Measurements from ENCODE around the gene MANEAL. TPM values are rescaled to one million over a fixed set of nuclear protein-coding genes. Genes with fewer than 3 reads are reported as not detected.
A peak's percentile ranks its signal among the peaks of the same experiment; 100 is the strongest.

Gene MANEAL
- total RNA-seq, 2 experiments from 2014 or later = 0.69 to 0.74 TPM

DNA sequence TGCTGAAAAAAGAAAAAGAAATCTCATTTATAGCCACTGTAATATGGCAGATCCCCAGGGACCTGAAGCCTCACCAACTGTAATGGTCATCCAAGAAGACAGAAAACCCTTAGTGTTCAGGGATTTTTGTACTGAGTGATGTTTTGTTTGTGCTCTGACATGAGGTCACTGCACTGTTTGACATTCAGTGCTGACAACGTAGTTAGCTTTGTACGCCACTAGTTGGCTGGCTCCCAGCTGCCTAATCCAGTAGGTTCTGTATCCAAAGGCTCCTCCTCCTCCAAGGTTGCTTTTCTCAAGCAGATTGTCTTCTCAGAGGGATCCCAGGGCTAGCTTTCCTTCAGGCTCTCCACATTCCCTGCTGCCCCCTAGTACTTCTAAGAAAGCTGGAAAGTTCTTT lies 23.8 kb downstream of the MANEAL start:
- Mint-ChIP-seq H3K36me3 (ENCODE audit: low read depth) (peaks cover 28% of the 10 kb centered on the region), H3K27me3 (ENCODE audit: low read depth) (no peaks in the 10 kb centered on the region), H3K4me1 (ENCODE audit: low read depth) (no peaks in the 10 kb centered on the region), H3K4me3 (no peak overlapping the region), H3K27ac (no peak overlapping the region), H3K9me3 (no peaks in the 10 kb centered on the region)
- CTCF ChIA-PET = interaction anchor here (0.7 to 1.5 kb wide), 2 partner anchors 14 to 173 kb away, joined by 3 read pairs; no protein-coding TSS in a partner anchor
- intact Hi-C loops (cut with micrococcal nuclease) = no loop called here
- DNase-seq = no peak

DNA sequence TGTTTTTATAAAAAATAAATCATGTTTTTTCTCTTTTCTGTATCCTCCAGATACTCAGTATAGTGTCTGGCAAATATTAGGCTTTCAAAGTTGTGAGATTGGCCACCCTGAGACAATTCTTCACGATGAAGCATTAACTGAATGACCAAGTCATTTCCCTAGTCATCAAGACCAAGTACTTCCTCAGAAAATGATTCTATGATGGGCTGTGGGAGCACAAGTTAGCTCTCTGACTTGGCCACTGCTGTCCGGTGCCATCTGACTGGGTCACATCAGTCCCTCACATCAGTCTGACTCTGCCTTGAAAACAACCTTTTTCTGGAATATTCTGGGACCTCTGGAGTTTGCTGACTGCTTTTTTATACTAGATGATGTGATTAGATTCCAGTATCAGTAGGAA lies 27.8 kb downstream of the MANEAL start:
- H3K27ac Mint-ChIP-seq = peak overlapping the region; percentile 55
- H3K27me3 Mint-ChIP-seq (ENCODE audit: low read depth) = no peaks in the 10 kb centered on the region
- H3K9me3 Mint-ChIP-seq = no peaks in the 10 kb centered on the region
- intact Hi-C loops (cut with micrococcal nuclease) = no loop called here
- H3K4me3 Mint-ChIP-seq = no peak overlapping the region
- no peak for DNase-seq
- peaks cover 30% of the 10 kb centered on the region for H3K36me3 Mint-ChIP-seq (ENCODE audit: low read depth)
- CTCF ChIA-PET = interaction anchor here (1.6 kb wide), 1 partner anchor 39 kb away, joined by 3 read pairs; no protein-coding TSS in a partner anchor
- H3K4me1 Mint-ChIP-seq (ENCODE audit: low read depth) = peaks cover 17% of the 10 kb centered on the region

DNA sequence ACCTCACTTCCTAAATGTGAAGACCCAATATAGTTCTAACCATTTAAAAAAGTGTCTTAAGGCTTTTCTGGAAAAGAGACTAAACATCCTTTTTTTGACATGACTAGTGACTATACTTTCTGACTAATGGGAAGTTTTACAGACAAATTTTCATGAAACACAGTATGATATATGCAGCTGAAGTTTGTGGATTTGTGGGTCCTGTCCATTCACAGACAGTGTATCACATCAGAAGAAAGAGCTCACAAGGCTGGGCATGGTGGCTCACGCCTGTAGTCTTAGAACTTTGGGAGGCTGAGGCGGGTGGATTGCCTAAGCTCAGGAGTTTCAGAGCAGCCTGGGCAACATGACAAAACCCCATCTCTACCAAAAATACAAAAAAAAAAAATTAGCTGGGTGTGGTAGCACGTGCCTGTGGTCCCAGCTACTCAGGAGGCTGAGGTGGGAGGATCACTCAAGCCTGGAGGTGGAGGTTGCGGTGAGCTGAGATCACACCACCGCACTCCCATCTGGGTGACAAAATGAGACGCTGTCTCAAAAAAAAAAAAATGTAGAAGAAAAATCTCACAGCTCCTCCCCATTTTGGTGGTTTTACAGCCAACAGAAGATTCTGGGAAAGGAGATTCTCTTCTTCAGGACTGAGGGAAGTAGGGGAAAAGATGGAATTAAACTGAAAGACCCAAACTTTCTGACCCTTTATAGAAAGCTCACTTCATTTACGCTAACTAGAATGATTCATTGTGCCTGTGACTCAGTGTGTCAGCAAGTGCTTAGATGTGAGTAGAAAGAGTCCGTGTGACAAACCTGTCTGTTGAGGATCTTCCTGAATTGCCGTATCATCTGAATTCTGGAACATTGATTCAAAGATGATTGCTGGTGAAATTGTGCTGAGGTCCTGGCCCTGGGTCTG lies 29.5 kb downstream of the MANEAL start:
- Mint-ChIP-seq H3K4me3 (no peak overlapping the region), H3K27me3 (ENCODE audit: low read depth) (no peaks in the 10 kb centered on the region), H3K36me3 (ENCODE audit: low read depth) (peaks cover 31% of the 10 kb centered on the region), H3K27ac (peak overlapping the region; percentile 78), H3K9me3 (no peaks in the 10 kb centered on the region), H3K4me1 (ENCODE audit: low read depth) (peaks cover 17% of the 10 kb centered on the region)
- CTCF ChIA-PET = interaction anchor here (0.6 to 0.9 kb wide), 6 partner anchors 16 to 796 kb away, joined by 3 to 10 read pairs (median 4); partner anchors contain the start of gene MTF1
- intact Hi-C loops (cut with micrococcal nuclease) = no loop called here
- no peak for DNase-seq

DNA sequence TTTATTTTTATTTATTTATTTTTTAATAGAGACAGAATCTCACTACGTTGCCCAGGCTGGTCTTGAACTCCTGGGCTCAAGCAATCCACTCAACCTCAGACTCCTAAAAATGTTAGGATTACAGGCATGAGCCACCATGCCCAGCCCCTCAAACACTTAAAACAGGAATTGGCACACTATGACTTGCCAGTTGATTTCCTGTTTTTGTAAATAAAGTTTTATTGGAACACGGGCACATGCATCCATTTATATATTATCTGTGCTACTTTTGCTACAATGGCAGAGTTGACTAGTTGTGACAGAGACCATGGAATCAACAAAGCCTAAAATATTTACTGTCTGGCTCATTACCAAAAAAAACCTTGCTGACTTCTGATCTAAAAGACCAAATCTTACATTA lies 30.4 kb downstream of the MANEAL start:
- peaks cover 32% of the 10 kb centered on the region for H3K36me3 Mint-ChIP-seq (ENCODE audit: low read depth)
- no peaks in the 10 kb centered on the region for H3K9me3 Mint-ChIP-seq
- CTCF ChIA-PET = interaction anchor here (0.6 to 0.7 kb wide), 2 partner anchors 344 to 795 kb away, joined by 5 to 10 read pairs; no protein-coding TSS in a partner anchor
- no peak overlapping the region for H3K27ac Mint-ChIP-seq
- no peak overlapping the region for H3K4me3 Mint-ChIP-seq
- peaks cover 17% of the 10 kb centered on the region for H3K4me1 Mint-ChIP-seq (ENCODE audit: low read depth)
- DNase-seq = no peak
- intact Hi-C loops (cut with micrococcal nuclease) = no loop called here
- no peaks in the 10 kb centered on the region for H3K27me3 Mint-ChIP-seq (ENCODE audit: low read depth)

DNA sequence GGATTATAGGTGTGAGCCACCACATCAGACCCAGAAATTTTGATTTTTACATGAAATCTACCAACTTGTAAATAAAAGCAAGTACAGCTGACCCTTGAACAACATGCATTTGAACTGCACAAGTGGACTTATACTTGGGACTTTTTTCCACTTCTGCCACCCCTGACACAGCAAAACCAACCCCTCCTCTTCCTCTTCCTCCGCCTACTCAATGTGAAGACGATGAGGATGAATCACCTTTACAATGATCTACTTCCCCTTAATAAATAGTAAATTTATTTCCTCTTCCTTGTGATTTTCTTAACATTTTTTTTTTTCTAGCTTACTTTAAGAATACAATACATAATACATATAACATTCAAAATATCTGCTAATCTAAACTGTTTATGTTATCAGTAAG lies 31.9 kb downstream of the MANEAL start:
- DNase-seq = peak; percentile 9
- no peaks in the 10 kb centered on the region for H3K9me3 Mint-ChIP-seq
- peak overlapping the region; percentile 47 for H3K27ac Mint-ChIP-seq
- H3K4me1 Mint-ChIP-seq (ENCODE audit: low read depth) = peaks cover 17% of the 10 kb centered on the region
- H3K4me3 Mint-ChIP-seq = no peak overlapping the region
- intact Hi-C loops (cut with micrococcal nuclease) = no loop called here
- peaks cover 31% of the 10 kb centered on the region for H3K36me3 Mint-ChIP-seq (ENCODE audit: low read depth)
- no peaks in the 10 kb centered on the region for H3K27me3 Mint-ChIP-seq (ENCODE audit: low read depth)
- CTCF ChIA-PET = interaction anchor here (1.1 kb wide), 1 partner anchor 223 kb away, joined by 3 read pairs; no protein-coding TSS in a partner anchor

DNA sequence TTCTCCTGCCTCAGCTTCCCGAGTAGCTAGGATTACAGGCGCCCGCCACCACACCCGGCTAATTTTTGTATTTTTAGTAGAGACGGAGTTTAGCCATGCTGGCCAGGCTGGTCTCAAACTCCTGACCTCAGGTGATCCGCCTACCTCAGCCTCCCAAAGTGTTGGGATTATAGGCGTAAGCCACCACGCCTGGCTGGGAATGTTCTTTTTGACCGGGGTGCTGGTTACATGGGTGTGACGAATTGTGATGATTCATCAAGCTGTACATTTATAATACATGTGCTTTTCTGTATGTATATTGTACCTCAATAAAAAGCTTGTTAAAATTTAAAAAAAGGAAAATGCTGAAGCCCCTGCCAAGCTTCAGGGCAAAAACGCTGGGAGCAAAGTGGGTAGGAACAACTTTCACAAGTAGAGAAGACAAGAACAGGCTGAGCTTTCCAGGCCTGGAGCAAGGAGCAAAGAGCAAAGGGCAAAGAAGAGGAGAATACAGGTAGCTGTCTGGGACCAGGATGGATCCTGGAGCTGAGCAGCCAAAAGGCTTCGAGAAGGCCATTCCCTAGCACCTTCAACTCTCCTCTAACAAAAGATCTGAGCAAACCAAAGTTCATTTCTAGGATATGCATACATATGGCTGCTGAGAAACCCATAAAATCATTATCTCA lies 34.9 kb downstream of the MANEAL start:
- H3K9me3 Mint-ChIP-seq = no peaks in the 10 kb centered on the region
- intact Hi-C loops (cut with micrococcal nuclease) = no loop called here
- CTCF ChIA-PET = interaction anchor here (0.8 kb wide), 1 partner anchor 107 kb away, joined by 3 read pairs; no protein-coding TSS in a partner anchor

DNA sequence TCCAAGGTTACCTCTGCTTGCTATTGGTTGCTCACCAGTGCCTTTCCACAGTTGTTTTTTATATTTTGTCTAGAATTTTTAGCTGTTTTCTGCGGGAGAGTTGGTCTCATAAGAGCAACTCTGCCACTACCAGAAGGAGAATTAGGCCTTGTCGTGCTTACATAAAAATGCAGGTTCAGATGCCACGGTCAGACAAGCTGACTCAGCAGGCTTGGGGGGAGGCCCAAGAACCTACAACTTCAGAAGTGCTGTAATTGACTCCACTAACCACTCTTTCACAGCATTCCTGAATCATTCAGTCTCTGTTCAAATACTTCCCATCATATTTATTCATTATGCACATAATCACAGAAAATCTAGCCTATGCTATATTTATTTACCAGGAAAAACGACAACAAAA lies 37.5 kb downstream of the MANEAL start:
- Mint-ChIP-seq H3K36me3 (ENCODE audit: low read depth) (peaks cover 28% of the 10 kb centered on the region), H3K27ac (no peak overlapping the region), H3K9me3 (no peaks in the 10 kb centered on the region), H3K4me1 (ENCODE audit: low read depth) (no peaks in the 10 kb centered on the region), H3K4me3 (no peak overlapping the region), H3K27me3 (ENCODE audit: low read depth) (no peaks in the 10 kb centered on the region)
- intact Hi-C loops (cut with micrococcal nuclease) = no loop called here
- DNase-seq = no peak
- CTCF ChIA-PET = interaction anchor here (0.6 to 1.4 kb wide), 2 partner anchors 12 to 29 kb away, joined by 3 to 5 read pairs; no protein-coding TSS in a partner anchor

More for the DNA sequence above, 34.9 kb downstream of the MANEAL start:
- no peak overlapping the region for H3K27ac Mint-ChIP-seq
- peaks cover 20% of the 10 kb centered on the region for H3K36me3 Mint-ChIP-seq (ENCODE audit: low read depth)
- no peaks in the 10 kb centered on the region for H3K27me3 Mint-ChIP-seq (ENCODE audit: low read depth)
- no peak for DNase-seq
- H3K4me3 Mint-ChIP-seq = no peak overlapping the region
- peaks cover 14% of the 10 kb centered on the region for H3K4me1 Mint-ChIP-seq (ENCODE audit: low read depth)

DNA sequence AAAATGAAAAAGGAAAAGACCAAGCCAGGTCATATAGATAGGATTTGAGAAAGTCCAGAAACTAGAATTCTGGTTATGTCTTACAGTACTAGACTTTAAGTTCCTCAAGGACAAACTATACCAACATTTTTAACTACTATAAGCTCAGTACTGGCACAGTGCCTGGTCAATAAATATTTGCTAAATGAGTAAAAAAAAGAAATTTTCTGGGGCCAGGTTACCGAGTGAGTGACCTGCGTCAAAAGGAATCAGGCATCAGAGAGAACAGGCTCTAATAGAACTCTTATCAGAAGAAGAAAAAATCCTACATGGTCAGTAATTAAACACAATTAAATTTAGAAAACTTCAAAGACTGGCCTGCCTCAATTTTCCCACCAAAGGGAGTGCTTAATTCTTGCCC lies 38.2 kb downstream of the MANEAL start:
- no peak overlapping the region for H3K4me3 Mint-ChIP-seq
- H3K9me3 Mint-ChIP-seq = no peaks in the 10 kb centered on the region
- H3K27me3 Mint-ChIP-seq (ENCODE audit: low read depth) = no peaks in the 10 kb centered on the region
- no peaks in the 10 kb centered on the region for H3K4me1 Mint-ChIP-seq (ENCODE audit: low read depth)
- CTCF ChIA-PET = interaction anchor here (0.6 to 1.4 kb wide), 4 partner anchors 11 to 378 kb away, joined by 3 to 5 read pairs (median 4); no protein-coding TSS in a partner anchor
- no peak overlapping the region for H3K27ac Mint-ChIP-seq
- peaks cover 28% of the 10 kb centered on the region for H3K36me3 Mint-ChIP-seq (ENCODE audit: low read depth)
- no peak for DNase-seq
- intact Hi-C loops (cut with micrococcal nuclease) = no loop called here

DNA sequence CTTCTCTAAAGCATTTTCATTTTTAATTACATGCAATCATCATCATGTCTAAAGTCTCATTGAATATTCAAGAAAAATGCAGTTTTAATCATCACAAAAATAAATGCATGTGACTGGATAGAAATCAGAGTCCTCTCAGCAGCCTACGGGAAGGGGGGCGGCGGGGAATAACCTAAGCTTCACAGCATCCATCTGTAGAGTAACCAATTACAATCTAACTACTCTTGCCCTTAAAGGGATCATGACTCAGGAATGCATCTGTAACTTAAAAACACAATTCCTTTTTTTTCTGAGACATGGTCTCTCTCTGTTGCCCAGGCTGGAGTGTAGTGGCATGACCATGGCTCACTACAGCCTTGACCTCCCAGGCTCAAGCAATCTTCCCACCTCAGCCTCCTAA lies 43.1 kb downstream of the MANEAL start:
- Mint-ChIP-seq H3K27ac (no peak overlapping the region), H3K27me3 (ENCODE audit: low read depth) (no peaks in the 10 kb centered on the region), H3K9me3 (no peaks in the 10 kb centered on the region), H3K36me3 (ENCODE audit: low read depth) (peaks cover 19% of the 10 kb centered on the region), H3K4me1 (ENCODE audit: low read depth) (no peaks in the 10 kb centered on the region), H3K4me3 (no peak overlapping the region)
- CTCF ChIA-PET = no interaction called here
- DNase-seq = no peak
- intact Hi-C loops (cut with micrococcal nuclease) = no loop called here

DNA sequence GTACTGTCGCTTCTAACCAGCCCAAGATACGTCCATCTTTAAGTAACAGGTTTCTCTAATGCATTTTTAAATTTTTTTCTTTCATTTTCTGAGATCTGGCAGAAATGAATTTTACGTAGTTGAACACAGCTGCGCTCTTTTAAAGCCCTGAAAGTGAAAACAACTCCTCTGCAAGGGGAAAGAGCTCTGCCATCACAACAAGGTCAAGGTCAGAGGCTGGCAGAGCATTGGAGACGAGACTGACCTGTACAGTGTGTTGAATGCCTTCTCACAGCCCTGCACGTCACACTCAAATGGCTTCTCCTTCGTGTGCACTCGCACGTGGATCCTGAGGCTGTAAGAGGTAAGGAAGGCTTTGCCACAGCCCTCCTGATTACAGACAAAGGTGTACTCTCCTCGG lies 46.0 kb downstream of the MANEAL start:
- intact Hi-C loops (cut with micrococcal nuclease) = no loop called here
- CTCF ChIA-PET = interaction anchor here (0.5 to 0.6 kb wide), 2 partner anchors 17 to 28 kb away, joined by 3 read pairs; no protein-coding TSS in a partner anchor
- Mint-ChIP-seq H3K9me3 (no peaks in the 10 kb centered on the region), H3K27me3 (ENCODE audit: low read depth) (no peaks in the 10 kb centered on the region), H3K36me3 (ENCODE audit: low read depth) (peaks cover 7% of the 10 kb centered on the region), H3K4me1 (ENCODE audit: low read depth) (peaks cover 5% of the 10 kb centered on the region), H3K4me3 (no peak overlapping the region), H3K27ac (no peak overlapping the region)
- DNase-seq = no peak

DNA sequence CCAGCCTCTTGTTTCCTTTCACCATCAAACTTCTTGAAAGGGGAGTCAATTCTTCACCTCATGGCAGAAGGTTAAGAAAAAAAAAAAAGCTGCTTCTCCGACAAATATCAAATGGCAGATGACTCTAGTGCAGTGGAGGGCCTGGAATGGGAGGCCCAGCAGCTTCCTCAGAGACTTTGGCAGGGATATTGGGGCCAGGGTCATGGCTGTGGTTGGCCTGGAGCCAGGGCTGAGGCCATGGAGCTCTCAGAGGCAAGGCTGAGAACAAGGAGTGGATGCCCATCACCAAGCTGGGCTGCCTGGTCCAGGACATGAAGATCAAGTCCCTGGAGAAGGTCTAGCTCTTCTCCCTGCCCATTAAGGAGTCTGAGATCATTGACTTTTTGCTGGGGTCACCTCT lies 47.1 kb downstream of the MANEAL start:
- Mint-ChIP-seq H3K4me3 (no peak overlapping the region), H3K36me3 (ENCODE audit: low read depth) (peaks cover 7% of the 10 kb centered on the region), H3K9me3 (no peaks in the 10 kb centered on the region), H3K27ac (no peak overlapping the region), H3K4me1 (ENCODE audit: low read depth) (peaks cover 14% of the 10 kb centered on the region), H3K27me3 (ENCODE audit: low read depth) (no peaks in the 10 kb centered on the region)
- CTCF ChIA-PET = interaction anchor here (0.6 to 1.0 kb wide), 2 partner anchors 10 to 19 kb away, joined by 3 read pairs; no protein-coding TSS in a partner anchor
- intact Hi-C loops (cut with micrococcal nuclease) = no loop called here
- DNase-seq = no peak

DNA sequence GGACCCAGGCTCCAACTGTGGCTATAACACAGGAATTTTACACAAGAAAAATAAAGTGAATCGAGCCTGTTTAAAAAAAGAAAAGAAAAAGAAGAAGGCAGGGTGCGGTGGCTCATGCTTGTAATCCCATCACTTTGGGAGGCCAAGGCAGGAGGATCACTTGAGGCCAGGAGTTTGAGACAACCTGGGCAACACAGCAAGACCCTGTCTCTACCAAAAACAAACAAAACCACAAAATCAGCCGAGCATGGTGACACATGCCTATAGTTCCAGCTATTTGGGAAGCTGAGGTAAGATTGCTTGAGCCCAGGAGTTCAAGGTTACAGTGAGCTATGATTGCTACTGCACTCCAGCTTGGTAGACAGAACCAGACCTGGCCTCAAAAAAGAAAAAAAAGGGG lies 48.0 kb downstream of the MANEAL start:
- Mint-ChIP-seq H3K36me3 (ENCODE audit: low read depth) (peaks cover 7% of the 10 kb centered on the region), H3K27ac (no peak overlapping the region), H3K9me3 (no peaks in the 10 kb centered on the region), H3K4me3 (no peak overlapping the region), H3K4me1 (ENCODE audit: low read depth) (peaks cover 23% of the 10 kb centered on the region), H3K27me3 (ENCODE audit: low read depth) (no peaks in the 10 kb centered on the region)
- CTCF ChIA-PET = no interaction called here
- no peak for DNase-seq
- intact Hi-C loops (cut with micrococcal nuclease) = no loop called here

Measured in activated naive CD4-positive, alpha-beta T cell treated with anti-CD3 and anti-CD28 coated beads for 36 hours (primary cell).